Ovary (tissue), 9 donors: Measurements from ENCODE around the gene CLPSL1. TPM values are rescaled to one million over a fixed set of nuclear protein-coding genes. Genes with fewer than 3 reads are reported as not detected.

Experiments used
- DNase-seq, 5 donors: peaks; one replicate each; pipeline ENCODE4 v3.0.0-alpha.2; 2019 to 2020
- H3K27ac ChIP-seq, 2 donors: fragments of 200-600 bp; one replicate each; pipeline versions ENCODE4 v1.5.1 to v1.8.0; 2019 to 2022
- H3K27me3 ChIP-seq: fragments of 200-600 bp; one replicate; pipeline ENCODE4 v1.8.0; 2022
- H3K36me3 ChIP-seq: fragments of 200-600 bp; sonication (generic); one replicate; pipeline ENCODE4 v1.5.1; 2019
- H3K4me1 ChIP-seq: one replicate; pipeline ENCODE4 v1.8.1; 2013; ENCODE audit warnings: mild to moderate bottlenecking, moderate library complexity; ENCODE audit not compliant: insufficient read depth
- H3K4me3 ChIP-seq: fragments of 200-600 bp; sonication (generic); one replicate; pipeline ENCODE4 v1.5.1; 2017
- H3K9me3 ChIP-seq, 2 donors: fragments of 200-600 bp in 1 of 2; sonication (generic) in 1 of 2; one replicate each; pipeline versions ENCODE4 v1.5.1 to v1.8.1; 2013 to 2019; ENCODE audit warnings: mild to moderate bottlenecking in 1 of 2, moderate library complexity in 1 of 2
- CTCF ChIP-seq, 3 donors: fragments of 450-650 bp in 2 of 3; fragments of 200-600 bp in 1 of 3; IDR thresholded peaks; one replicate each; pipeline versions ENCODE4 v1.5.1 to v1.8.0; 2016 to 2022; ENCODE audit warnings: antibody characterized with exemption in 3 of 3, mild to moderate bottlenecking in 1 of 3
- EP300 ChIP-seq: sonication (generic); formaldehyde crosslinking; IDR thresholded peaks from one replicate; pipeline ENCODE4 v1.6.1; 2017; ENCODE audit warnings: antibody characterized with exemption
- POLR2A ChIP-seq: fragments of 450-650 bp; IDR thresholded peaks from one replicate; pipeline ENCODE4 v1.6.1; 2017; ENCODE audit warnings: antibody characterized with exemption, mild to moderate bottlenecking, moderate library complexity
- WGBS, 3 donors: extraction: QIAGEN DNeasy Blood & Tissue Kit in 1 of 3; methylation state at CpG; one replicate each; pipeline versions ENCODE4 v1.1.5 to v1.1.7; 2013 to 2017; 5-methylcytosine and 5-hydroxymethylcytosine counted together
- intact Hi-C, 4 donors: fragments of 100-400 bp; cut with DNase I; formaldehyde crosslinking; loops; one replicate each; pipeline versions ENCODE4 v1.11.0 to v1.15.1; 2022 to 2023
- polyA plus RNA-seq, 2 donors: library from polyadenylated mRNA; stranded (reverse); fragments of 200-250 nt in 1 of 2; fragments of 350-450 nt in 1 of 2; fragmentation: Illumina TruSeq in 1 of 2; extraction: RNeasy Lipid Tissue Mini Kit (QIAGEN cat#74804) in 1 of 2; gene quantifications; one replicate each; pipeline ENCODE4 v1.2.3, GENCODE V29; 2013 to 2014
- total RNA-seq, 7 donors: library from RNA; depleted of rRNA in 2 of 7; stranded (reverse); fragments of >200 nt in 2 of 7; fragmentation: NEBNext Ultra II Directional in 3 of 7; extraction: Animal tissue kit (Norgen Biotek cat#: 25700) in 3 of 7; gene quantifications; one replicate each; pipeline versions ENCODE4 v1.1.0 to v1.2.4, GENCODE V29; 2016 to 2023
- donor health status: DM: no; HTN: no; CAD: no; lungs with moderate emphysema.
- donor health status: DM: no; HTN: no; CAD: no.
- donor health status: Bipolar disorder and iron deficiency.
- donor health status: DM: yes; HTN: yes; CAD: no.
- donor health status: DM: no; HTN: no; CAD: no.
- donor health status: DM: yes; HTN: yes; CAD: no.

The CLPSL1 gene
- total and polyA plus RNA-seq, 9 donors, result not detected

DNA sequence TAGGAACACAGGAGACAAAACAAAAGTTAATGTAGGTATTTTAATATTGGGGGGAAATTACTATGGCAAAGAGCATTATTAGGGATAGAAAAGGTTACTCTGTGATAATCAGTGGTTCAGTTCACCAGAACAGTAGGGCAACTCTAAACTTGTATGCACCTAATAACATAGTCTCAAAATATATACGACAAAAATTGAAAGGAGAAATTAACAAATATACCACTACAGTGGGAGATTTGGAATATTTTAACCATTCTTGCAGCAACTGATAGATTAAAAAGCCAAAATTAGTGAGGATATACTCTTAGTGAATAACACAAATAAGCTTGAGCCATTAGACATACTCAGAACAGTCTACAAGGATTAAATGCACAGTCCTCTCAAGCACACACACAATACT, 32.9 kb upstream of the CLPSL1 start:
- H3K36me3 ChIP-seq, result no peaks in the 10 kb centered on the region
- no peaks in the 10 kb centered on the region for H3K27me3 ChIP-seq
- H3K4me1 ChIP-seq, result no peaks in the 10 kb centered on the region
- WGBS, 3 donors, result 94 to 100% (median 96%) methylated on average over 1 of the region's 1 CpG
- no peak for DNase-seq
- H3K9me3 ChIP-seq, result no peaks in the 10 kb centered on the region
- intact Hi-C loops, result loop anchor here in 1 of 4 donors (10.0 kb wide), 1 partner anchor 347 kb away; no protein-coding TSS in a partner anchor
- TF ChIP-seq CTCF (IDR thresholded peaks at IDR 0.05) (no peak), EP300 (no peak), POLR2A (no peak)
- no peak overlapping the region for H3K27ac ChIP-seq
- no peak overlapping the region for H3K4me3 ChIP-seq

DNA sequence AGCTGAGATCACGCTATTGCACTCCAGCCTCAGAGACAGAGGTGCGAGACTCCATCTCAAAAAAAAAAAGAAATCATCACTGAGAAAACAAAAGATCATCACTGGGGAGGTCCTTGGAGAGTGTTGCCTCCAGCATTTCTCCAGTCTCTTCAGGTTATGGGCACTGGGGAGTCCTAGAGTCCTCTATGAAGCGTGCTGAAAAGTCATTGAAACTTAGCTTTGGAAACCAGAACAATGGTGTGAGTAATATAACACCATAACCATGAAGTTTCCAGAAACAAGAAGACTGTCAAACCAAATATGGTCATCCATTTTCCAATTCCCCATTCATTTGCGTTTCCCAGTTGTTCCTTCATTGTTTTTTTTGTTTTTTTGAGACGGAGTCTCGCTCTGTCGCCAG, 30.3 kb upstream of the CLPSL1 start:
- Histone ChIP-seq H3K27me3 (no peaks in the 10 kb centered on the region), H3K36me3 (no peaks in the 10 kb centered on the region), H3K27ac (no peak overlapping the region), H3K4me1 (no peaks in the 10 kb centered on the region), H3K9me3 (no peaks in the 10 kb centered on the region), H3K4me3 (no peak overlapping the region)
- TF ChIP-seq EP300 (no peak), POLR2A (no peak), CTCF (IDR thresholded peaks at IDR 0.05) (no peak)
- DNase-seq, result no peak
- intact Hi-C loops, result no loop called here
- WGBS, 3 donors, result 85 to 91% (median 85%) methylated on average over 7 of the region's 7 CpGs

GRCh38 chr6:35751594-35751993, 29.2 kb upstream of the CLPSL1 start:
- Histone ChIP-seq H3K4me1 (no peaks in the 10 kb centered on the region), H3K36me3 (no peaks in the 10 kb centered on the region), H3K27me3 (no peaks in the 10 kb centered on the region), H3K9me3 (no peaks in the 10 kb centered on the region), H3K4me3 (no peak overlapping the region), H3K27ac (no peak overlapping the region)
- TF ChIP-seq EP300 (no peak), CTCF (IDR thresholded peaks at IDR 0.05) (no peak), POLR2A (no peak)
- intact Hi-C loops, result no loop called here
- no peak for DNase-seq
- WGBS, 3 donors, result 81 to 84% (median 83%) methylated on average over 4 of the region's 4 CpGs

DNA sequence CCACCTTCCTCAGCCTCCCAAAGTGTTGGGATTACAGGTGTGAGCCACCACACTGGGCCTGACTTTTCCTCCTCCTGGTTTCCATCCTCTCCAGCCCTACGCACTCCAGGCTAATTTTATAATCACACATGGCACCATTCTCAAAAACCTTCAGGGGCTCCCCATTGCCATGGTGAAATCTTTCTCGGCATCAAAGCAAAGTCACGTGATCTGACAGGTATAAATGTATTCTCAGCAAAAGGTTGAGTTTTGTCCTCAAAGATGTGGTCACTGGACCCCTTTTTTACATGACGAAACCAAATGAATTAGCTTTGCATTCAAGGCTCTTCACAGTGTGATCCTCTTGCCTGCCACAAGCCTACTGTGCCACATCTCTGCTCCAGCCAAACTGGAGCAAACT, 28.5 kb upstream of the CLPSL1 start:
- WGBS, 3 donors, result 79 to 94% (median 88%) methylated on average over 4 of the region's 4 CpGs
- Histone ChIP-seq H3K36me3 (no peaks in the 10 kb centered on the region), H3K4me1 (no peaks in the 10 kb centered on the region), H3K9me3 (no peaks in the 10 kb centered on the region), H3K27ac (no peak overlapping the region), H3K27me3 (no peaks in the 10 kb centered on the region), H3K4me3 (no peak overlapping the region)
- intact Hi-C loops, result no loop called here
- no peak for DNase-seq
- no peak for TF ChIP-seq EP300
- TF ChIP-seq POLR2A, result no peak
- TF ChIP-seq CTCF (IDR thresholded peaks at IDR 0.05), result no peak
